OCI-LY7 (cell line): ENCODE data around the gene CHCHD6.

ENCODE experiments used
- CTCF ChIP-seq: fragments of 200-600 bp; sonication (generic); conservative IDR thresholded peaks from 2 replicates; pipeline ENCODE4 v1.5.1; 2014; ENCODE audit warnings: mild to moderate bottlenecking, antibody characterized with exemption, low read length, moderate library complexity, mixed read lengths
- EZH2phosphoT487 ChIP-seq: fragments of 200-600 bp; sonication (generic); IDR thresholded peaks from 2 replicates; pipeline ENCODE4 v1.6.1; 2018; ENCODE audit warnings: low read depth, borderline replicate concordance, mild to moderate bottlenecking, mixed run types, antibody characterized with exemption, low read length, moderate library complexity, mixed read lengths

DNA sequence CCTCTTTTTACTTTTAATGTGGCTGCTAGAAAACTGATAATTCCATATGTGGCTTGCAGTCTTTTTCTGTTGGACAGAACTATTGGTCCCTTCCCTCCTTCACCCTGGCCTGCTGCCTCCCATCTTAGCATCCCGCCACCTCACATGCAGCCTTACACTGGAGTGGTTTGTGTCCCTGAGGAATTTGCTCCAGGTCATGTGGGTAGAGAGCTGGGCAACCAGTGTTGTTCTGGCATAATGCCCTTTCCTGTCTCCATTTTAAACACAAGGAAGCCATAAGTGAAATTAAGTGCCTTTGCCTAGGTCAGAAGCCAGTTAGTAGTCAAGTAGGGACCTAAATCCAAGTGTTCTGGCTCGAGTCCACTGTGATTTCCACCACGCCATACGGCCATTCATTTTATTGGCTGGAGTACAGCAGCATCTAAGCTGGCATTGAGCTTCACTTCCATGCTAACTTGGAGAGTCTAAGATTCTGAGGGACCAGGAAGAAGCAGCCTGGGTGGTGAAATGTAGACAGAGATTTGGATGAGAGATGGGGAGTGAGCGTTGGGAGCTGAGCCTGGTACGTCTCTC, 232.9 kb downstream of the CHCHD6 start:
- no peak for TF ChIP-seq CTCF
- no peak for TF ChIP-seq EZH2phosphoT487
